NCI-H2171 (cell line): ENCODE measurements around the gene ATP7A.

Source experiments
- DNase-seq: peaks from one replicate; lab custom pipeline; 2025; lab: John Stamatoyannopoulos, UW

The ATP7A gene

GRCh38 chrX:77945910-77946545 lies 35.5 kb downstream of the ATP7A start:
- no peak for DNase-seq

- DNase-seq, result no peak
Measured at GRCh38 chrX:77946571-77946970, 36.1 kb downstream of the ATP7A start.

- no peak for DNase-seq
Measured at GRCh38 chrX:77949840-77950239, 39.3 kb downstream of the ATP7A start.

GRCh38 chrX:77952173-77952572 lies 41.7 kb downstream of the ATP7A start:
- DNase-seq, result no peak

GRCh38 chrX:77953302-77953701 lies 42.8 kb downstream of the ATP7A start:
- no peak for DNase-seq

- no peak for DNase-seq
Measured at GRCh38 chrX:77953708-77954107, 43.2 kb downstream of the ATP7A start.

GRCh38 chrX:77960567-77960966 lies 50.1 kb downstream of the ATP7A start:
- no peak for DNase-seq

GRCh38 chrX:77961063-77961462 lies 50.6 kb downstream of the ATP7A start:
- DNase-seq, result no peak

GRCh38 chrX:77962068-77962902 lies 51.8 kb downstream of the ATP7A start:
- no peak for DNase-seq

- DNase-seq, result no peak
Measured at GRCh38 chrX:77966361-77966760, 55.9 kb downstream of the ATP7A start.

- DNase-seq, result no peak
Measured at GRCh38 chrX:77967631-77968030, 57.1 kb downstream of the ATP7A start.

GRCh38 chrX:77969538-77969937 lies 59.0 kb downstream of the ATP7A start, which contains the start of gene PGAM4:
Gene PGAM4, minus strand, starts transcription at chrX:77969638. Its CDS starts 0 bp downstream, at chrX:77969638.
- DNase-seq, result no peak

- DNase-seq, result no peak
Measured at GRCh38 chrX:77975755-77976154, 65.3 kb downstream of the ATP7A start.

- no peak for DNase-seq
Measured at GRCh38 chrX:77977095-77977494, 66.6 kb downstream of the ATP7A start.

GRCh38 chrX:77977518-77977917 lies 67.0 kb downstream of the ATP7A start:
- no peak for DNase-seq

- DNase-seq, result no peak
Measured at GRCh38 chrX:77979870-77980269, 69.4 kb downstream of the ATP7A start.

- no peak for DNase-seq
Measured at GRCh38 chrX:78011846-78012245, 101.4 kb downstream of the ATP7A start.

GRCh38 chrX:78019586-78020483 lies 109.3 kb downstream of the ATP7A start:
- no peak for DNase-seq

- no peak for DNase-seq
Measured at GRCh38 chrX:78024349-78025059, 114.0 kb downstream of the ATP7A start.

- DNase-seq, result no peak
Measured at GRCh38 chrX:78027798-78028197, 117.3 kb downstream of the ATP7A start.

GRCh38 chrX:78029663-78030062 lies 119.2 kb downstream of the ATP7A start:
- DNase-seq, result peak; percentile 0

GRCh38 chrX:78035061-78035460 lies 124.6 kb downstream of the ATP7A start:
- DNase-seq, result no peak
